T-helper 1 cell treated with Interleukin-12 subunit alpha and Interleukin-12 subunit beta and Interleukin-4 antibody, amounts not matched to agents 30 ng/mL and 1 ng/mL, for 36 hours (primary cell): ENCODE measurements around the gene RORB. TPM values are rescaled to one million over a fixed set of nuclear protein-coding genes. Genes with fewer than 3 reads are reported as not detected.

ENCODE experiments used
- intact Hi-C: fragments of 100-400 bp; cut with micrococcal nuclease; formaldehyde crosslinking; loops from one replicate; pipeline ENCODE4 v1.15.1; 2024
- total RNA-seq: library from RNA; stranded (reverse); gene quantifications from 2 replicates; pipeline ENCODE4 v1.2.3, GENCODE V29; 2022

The RORB gene
- total RNA-seq: 0.10 and 0.27 TPM in 2 replicates

DNA sequence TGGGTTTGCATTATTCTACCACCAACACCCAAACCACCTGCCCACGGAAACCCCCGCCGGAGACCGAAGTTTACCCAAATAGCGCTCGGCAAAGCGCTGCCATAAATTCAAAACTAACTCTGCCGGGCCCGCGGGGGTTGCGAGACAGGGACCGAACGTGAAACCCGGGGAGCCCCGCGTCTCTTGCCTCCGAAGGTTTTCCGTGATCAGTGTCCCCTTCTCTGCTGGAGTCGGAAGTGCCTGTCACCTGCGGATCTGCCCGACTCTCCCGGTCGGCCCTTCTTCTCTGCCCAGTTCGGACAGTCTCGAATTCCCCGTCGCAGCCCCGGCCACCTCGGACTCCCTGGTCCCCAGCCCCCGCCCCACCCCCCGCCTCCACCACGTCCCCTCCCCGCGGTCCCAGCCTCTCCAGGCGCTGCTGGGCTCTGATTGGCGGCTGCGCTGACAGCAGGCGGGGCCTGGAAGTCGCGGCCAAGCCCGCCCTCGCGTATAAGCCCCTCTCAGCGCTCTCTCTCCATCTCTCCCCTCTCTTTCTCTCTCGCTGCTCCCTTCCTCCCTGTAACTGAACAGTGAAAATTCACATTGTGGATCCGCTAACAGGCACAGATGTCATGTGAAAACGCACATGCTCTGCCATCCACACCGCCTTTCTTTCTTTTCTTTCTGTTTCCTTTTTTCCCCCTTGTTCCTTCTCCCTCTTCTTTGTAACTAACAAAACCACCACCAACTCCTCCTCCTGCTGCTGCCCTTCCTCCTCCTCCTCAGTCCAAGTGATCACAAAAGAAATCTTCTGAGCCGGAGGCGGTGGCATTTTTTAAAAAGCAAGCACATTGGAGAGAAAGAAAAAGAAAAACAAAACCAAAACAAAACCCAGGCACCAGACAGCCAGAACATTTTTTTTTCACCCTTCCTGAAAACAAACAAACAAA lies at the start of gene RORB:
Gene RORB (plus strand): TSS at position 517 of the 929 bp plus-strand sequence. CDS start 642 bp downstream, outside the sequence.
- intact Hi-C loops: loop anchor here (2.0 to 10.0 kb wide), 9 partner anchors 174 to 1398 kb away; partner anchors contain the start of genes ANXA1, NMRK1, OSTF1 and PCSK5

DNA sequence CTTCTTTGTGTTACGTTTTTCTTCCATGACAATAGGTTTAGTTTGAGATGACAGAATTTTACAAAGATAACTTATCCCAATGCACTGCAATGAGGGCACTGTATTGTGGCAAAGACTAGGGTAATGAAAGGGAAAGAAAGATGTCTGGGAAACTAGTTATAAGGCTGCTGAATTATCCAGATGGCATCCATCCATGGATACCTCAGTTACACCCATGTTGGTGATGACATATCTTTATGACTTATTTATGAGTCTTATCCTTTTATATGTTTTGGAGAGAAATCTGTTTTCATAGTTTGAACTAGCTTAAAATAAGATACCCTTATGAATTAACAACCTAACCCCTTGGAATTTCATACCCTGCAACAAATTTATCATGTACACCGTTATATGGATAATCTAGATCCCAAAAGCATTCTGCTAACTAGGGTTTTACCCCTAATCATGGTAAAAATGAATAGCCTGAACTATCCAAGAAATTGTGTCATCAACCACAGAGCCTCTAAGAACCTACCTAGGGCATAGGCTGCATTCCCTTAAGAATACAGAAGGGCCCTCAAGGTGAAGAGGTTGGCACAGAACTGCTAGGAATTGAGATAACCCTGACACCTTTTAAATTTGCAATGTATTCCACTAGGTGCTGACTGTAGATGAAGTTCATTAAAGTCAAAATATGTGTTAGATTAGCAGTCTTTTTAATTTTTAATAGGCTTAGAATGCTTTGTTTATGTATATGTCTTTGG lies 49.5 kb upstream of the RORB start:
- intact Hi-C loops: no loop called here

DNA sequence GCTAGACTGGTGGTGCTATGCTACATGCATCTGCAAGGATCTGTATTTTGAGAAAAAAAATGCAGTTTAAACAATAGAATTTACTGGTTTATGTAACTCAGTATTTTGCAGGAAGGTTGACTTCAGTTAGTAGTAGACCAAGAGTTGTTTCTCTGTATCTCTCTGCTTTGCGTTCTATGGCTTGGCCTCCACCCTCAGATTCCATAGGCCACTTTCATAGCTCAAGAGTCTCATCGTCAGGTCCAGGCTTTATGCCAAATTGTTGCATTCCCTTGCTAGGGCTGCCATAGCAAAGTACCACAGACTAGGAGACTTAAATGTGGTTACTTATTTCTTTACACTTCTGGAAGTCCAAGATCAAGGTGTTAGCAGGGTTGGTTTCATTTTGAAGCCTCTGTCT lies 48.1 kb upstream of the RORB start:
- intact Hi-C loops: no loop called here

DNA sequence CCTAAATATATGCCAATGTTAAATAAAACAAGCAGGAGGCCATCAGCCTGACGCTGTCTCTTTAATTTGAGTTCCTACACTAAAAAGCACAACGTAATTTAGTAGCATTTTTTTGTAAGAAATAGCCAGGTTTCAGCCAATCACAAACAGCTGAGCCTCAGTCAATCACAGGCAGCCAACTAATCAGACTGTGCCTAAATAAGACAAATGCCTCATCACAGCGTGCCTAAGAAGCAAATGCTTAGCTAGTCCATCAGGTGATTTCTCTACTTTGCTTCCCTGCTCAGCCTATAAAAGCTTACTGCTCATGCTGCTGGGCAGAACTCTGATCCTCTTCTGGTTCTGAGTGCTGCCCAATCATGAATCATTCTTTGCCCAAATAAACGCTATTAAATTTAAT lies 38.3 kb upstream of the RORB start:
- intact Hi-C loops: no loop called here

DNA sequence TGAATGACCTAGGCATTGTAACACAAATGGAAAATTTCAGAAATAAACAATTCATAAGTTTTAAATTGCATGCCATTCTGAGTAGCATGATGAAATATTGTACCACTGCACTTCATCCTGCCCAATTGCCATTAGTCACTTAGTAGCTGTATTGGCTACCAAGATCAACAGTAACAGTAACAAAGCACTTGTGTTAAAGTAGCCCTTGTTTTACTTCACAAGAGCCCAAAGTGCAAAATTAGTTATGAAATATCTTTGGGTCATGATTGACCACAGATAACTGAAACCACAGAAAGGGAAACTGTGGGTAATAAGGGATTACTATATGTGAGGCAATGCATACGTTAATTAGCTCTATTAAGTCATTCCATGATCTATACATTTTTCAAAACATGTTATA lies 33.3 kb upstream of the RORB start:
- intact Hi-C loops: no loop called here

DNA sequence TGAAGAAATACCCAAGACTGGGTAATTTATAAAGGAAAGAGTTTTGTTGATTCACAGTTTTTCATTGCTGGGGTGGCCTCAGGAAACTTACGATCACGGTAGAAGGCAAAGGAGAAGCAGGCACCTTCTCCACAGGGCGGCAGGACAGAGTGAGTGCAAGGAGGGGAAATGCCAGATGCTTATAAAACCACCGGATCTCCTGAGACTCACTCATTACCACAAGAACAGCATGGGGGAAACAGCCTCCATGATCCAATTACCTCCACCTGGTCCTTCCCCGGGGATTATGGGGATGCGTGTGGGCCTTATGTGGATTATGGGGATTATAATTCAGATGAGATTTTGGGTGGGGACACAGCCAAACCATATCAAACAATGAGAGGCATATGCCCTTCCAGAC lies 18.5 kb upstream of the RORB start:
- intact Hi-C loops: no loop called here

DNA sequence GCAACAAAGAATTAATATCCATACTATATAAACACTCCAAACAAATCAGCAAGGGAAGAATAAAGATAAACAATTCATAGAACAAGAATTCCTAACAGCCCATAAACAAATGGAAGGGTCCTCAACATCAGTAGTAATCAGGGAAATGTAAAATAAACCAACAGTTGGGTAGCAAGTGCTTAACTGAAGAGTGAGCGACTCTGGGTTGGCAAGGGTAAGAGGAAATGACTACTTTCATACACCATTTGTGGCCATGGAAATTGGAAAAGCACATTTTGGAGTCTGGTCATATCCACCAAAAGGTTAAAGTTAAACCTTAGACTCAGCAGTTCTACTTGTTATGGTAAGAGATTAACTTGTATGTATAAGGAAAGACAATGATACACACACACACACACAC lies 17.4 kb upstream of the RORB start:
- intact Hi-C loops: no loop called here

DNA sequence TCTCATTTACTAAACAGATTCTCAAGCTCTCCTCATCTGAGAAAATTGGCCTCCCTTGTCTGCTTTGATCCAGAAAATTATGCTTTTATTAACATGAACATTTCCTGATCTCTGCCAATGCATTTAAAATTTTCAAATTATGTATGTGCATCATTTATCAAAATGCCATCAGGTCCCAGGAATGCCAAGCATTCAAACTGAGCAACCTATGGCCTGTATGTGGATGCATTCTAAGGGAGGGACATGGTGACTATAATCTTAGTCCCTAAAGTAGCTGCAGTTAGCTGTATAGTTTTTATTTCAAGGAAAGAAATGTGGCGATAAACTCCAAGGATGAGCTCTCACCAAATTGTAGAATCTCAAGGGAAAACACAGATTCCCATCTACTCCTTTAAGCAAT lies 9.7 kb upstream of the RORB start:
- intact Hi-C loops: no loop called here

DNA sequence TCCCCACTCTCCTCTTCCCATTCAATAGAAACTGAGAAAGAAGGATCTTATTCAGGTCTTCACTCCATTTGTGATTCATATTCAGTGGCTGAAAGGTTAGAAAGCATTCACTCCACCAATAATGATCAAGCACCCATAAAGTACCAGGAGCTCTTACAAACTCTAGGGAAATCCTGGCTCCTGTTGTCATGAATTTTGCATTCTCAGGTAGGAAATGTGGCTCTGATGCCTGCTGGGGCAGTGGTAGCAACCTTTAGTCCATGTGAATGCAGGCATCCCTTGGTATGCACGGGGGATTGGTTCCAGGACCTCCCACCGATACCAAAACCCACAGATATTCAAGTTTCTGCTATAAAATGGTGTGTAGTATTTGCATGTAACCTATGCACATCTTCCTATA lies 3.6 kb upstream of the RORB start:
- intact Hi-C loops: loop anchor here (10.0 kb wide), 2 partner anchors 1289 to 1401 kb away; partner anchors contain the start of gene PCSK5

DNA sequence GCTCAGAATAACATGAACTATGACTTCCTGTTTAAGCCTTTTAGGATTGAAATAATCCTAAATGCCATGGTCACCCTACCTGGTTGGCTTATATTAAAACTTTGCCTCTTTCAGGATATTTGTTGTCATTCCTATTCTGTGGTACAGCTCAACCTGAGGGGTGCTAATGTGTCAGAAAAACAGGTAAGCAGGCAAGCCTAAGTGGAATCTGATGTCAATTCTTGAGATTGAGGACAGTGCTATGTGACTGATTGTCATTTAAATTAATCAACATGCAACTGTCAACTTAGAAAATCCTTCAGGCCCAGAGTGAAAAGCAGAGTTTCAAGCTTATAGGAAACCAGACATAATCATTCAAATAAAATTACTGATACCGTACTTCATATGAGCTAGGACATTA lies 2.6 kb upstream of the RORB start:
- intact Hi-C loops: loop anchor here (10.0 kb wide), 2 partner anchors 1290 to 1400 kb away; partner anchors contain the start of gene PCSK5

DNA sequence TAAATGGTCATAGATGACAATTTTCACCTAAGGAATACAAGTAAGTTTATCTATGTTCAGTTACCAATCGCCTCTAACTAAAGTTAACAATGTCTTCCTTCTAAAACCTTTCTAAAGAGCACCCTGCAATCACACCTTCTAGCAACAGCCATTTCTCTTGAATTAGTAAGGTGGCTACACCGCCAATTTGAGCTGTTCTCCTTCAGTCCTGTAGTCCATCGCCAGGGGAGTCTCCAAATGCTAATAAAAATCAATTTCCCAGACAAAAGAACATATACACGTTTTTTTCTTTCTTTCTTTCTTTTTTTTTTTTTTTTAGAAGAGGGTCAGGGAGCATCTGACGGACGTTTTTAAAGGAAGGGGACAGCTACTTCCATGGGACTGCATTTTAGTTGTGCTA lies 729 bp upstream of the RORB start:
- intact Hi-C loops: loop anchor here (2.0 to 10.0 kb wide), 9 partner anchors 174 to 1398 kb away; partner anchors contain the start of genes ANXA1, NMRK1, OSTF1 and PCSK5

DNA sequence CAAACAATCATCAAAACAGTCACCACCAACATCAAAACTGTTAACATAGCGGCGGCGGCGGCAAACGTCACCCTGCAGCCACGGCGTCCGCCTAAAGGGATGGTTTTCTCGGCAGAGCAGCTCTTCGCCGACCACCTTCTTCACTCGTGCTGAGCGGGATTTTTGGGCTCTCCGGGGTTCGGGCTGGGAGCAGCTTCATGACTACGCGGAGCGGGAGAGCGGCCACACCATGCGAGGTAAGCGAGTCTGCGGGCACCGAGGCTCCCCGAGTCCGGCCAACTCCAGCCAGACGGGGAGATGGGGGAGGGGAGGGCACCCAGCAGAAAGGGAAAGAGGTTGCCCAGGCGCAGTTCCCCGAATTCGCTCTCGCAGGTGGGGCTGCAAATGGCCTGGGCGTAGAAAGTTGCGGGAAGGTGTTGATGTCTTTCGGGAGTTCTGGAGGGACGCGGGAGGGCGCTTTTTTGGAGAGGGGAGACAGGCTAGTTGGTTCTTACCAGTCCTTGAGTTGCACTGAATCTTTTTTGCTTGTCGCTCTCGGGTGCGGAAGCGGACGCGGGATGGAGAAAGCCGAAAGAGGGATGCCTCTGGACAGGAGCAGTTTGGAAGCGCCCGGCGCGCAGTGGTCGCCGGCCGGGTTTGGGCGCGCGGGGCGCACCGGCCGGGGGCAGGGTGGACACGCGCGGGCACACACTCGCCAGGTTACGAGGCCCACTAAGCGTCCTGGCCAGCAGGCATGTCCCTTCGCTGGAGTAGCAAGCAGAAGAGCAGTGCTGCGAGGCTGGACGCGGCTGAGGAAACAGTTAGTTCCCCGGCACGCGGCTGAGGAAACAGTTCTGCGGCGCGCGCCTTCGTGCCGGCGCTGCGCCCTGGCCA lies 849 bp downstream of the RORB start:
- intact Hi-C loops: loop anchor here (2.0 to 10.0 kb wide), 9 partner anchors 175 to 1397 kb away; partner anchors contain the start of genes ANXA1, NMRK1, OSTF1 and PCSK5

DNA sequence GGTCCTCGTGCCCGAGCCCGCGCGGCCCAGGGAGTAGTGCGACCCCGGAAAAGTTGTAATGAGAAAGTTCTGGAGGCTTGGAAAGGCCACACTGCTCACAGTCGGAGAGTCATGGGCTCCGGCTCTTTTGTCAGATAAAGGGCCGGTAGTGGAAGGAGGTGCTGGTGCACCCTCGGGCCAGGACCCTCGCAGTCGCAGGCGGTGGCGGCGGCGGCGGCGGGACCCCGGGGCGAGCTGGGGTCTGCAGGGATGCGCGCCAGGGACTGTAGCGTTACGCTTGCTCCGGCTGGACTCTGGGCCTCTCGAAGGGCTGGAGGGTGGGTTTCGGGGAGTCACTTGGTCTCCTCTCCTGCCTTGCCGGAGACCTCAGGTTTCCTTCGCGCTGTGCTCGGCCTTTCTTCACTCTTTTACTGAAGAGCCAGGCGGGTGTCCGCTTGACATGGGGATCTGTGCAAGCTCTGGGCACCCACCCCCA lies 1.5 kb downstream of the RORB start:
- intact Hi-C loops: loop anchor here (5.0 to 10.0 kb wide), 8 partner anchors 221 to 1396 kb away; partner anchors contain the start of genes ANXA1, NMRK1, OSTF1 and PCSK5

DNA sequence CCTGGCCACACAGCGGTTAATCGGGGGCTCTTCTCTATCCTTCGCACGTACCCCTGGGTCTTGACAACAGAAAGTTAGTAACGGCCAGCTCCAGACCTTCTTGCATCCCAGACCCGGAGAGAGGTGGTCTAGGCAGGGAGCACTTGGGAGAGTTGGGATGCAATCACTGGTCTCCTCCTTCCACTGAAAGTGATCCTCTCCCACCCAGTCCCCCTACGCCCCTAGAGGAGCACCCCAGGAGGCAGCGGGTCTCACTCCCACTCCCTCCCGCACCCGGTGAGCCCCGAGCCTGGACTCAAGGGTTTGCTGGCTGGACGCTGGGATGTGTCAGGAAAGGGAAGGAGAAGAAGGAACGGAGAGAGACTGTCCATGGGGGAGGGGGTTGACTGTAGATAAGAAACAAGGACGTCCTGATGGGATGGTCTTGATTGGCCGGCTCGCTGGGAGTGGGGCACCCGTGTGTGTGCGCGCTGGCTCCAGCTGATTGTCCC lies 2.0 kb downstream of the RORB start:
- intact Hi-C loops: loop anchor here (5.0 to 10.0 kb wide), 8 partner anchors 222 to 1396 kb away; partner anchors contain the start of genes ANXA1, NMRK1, OSTF1 and PCSK5

DNA sequence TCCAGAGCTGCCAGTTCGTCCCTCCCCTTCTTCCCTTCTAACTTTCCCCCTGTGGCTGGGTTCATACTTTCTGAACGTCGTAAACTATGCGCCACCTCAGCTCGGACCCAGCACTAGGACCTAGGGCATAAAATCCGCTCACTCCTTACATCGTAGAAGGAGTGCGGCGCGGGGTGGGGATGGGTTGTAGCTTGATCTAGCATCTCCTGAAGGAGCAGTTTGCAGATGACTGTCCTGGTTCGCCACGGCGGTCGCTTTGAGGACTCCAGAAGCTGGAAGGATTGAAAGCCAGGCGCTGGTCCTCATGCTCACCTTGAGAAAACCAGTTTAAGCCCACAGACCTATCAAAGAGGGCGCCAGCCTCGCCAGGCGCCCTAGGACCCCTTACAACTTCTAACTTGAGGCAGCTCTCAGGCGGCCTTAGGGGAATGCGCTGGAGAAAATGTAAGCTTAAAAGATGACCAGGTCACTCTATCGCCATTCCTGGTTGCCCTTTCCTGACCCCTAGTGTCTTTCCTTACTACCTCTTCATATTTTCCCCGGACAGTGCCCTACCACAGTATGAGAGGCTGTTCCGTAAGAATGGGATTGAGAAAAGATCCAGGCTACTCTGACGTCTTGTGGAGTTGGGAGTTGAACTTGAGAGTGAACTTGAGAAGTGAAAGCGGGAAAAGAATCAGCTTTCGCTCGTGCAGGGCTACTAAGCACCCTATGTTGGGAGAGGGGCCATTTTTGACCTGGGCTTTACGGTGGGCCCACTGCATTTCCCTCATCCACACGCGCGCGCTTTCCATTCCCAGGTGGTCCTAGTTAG lies 2.8 kb downstream of the RORB start:
- intact Hi-C loops: loop anchor here (5.0 to 10.0 kb wide), 8 partner anchors 223 to 1395 kb away; partner anchors contain the start of genes ANXA1, NMRK1, OSTF1 and PCSK5

DNA sequence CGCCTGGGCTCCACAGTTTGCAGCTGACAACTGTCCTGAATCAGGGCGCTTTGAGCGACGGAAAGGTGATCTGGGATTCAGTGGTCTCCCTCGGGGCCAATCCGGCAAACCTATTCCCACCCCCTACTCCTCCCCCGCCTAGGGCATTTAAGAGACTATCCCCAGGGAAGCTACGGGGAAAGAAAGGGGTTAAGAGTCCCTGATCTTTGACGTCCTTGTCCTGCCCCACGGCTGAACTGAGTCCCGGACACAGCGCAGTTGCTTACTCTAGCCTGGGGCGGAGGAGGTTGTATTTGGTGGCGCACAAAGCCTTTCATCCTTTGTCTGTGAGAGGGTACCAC lies 3.4 kb downstream of the RORB start:
- intact Hi-C loops: no loop called here

DNA sequence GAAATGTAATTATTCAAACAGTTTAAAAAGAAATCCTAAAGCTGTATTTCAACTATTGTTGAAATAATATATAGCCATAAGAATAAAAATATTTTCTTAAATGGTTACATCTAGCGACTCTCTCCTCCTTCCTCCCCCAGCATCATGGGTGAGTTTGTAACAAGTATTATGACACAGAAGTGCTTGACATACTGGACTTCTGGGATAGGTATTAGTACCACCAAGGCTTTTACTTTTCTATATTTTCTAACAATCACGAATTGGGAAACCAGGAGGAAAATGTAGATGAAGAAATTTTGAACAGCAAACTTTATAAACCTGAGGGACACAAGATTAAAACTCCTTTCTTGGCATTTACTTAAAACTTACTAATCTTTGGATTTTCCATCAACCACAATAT lies 4.4 kb downstream of the RORB start:
- intact Hi-C loops: no loop called here

DNA sequence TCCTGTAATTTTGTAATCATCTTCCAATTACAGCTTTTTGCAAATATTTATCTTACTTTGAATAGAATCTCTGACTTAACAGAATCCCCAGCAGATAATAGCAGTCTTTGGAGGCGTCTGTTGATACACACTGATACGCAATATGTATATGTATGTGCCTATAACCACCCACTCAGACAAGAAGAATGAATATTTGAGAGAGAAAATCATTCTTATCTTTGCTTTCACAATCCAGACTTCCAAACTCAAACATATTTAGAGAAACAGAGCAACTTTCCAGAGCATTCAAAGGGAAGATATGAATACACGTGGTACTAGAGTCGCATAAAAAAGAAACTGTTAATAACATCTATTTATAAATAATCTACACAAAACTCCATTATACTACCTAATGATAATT lies 6.1 kb downstream of the RORB start:
- intact Hi-C loops: no loop called here

DNA sequence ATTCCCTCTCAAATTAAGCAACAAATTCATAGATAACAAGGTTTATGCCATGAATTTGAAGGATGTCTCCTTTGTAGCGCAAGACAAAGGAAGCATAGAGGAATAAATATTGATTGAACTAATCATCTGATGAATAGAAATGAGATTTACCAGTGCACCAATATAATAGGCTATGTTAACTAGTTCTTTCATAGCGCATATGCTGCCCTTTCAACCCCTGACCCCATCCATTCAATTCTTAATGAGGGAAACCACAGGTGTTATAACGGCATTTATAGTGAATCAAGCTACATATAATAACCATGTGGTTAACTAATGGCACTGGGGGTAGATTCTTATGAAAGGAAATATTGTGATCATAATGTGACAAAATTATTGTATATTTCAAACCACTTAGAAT lies 6.5 kb downstream of the RORB start:
- intact Hi-C loops: no loop called here

DNA sequence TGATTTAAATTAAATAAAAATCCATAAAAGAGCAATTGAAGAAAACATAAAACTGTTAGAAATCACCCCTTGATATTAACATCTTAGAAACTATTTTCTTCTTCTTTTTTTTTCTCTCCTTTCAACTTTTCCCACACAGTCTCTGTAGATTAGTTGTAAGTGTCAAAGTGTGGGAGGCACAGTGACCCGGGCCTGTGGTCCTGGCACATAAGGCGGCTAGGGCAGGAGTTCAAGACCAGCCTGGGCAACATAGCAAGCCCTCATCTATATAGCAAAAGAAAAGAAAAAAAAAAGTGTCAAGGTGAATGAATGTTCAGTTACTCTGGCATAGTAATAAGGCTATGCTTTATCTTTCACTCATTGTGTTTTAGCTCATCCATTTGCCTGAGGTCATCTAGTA lies 14.2 kb downstream of the RORB start:
- intact Hi-C loops: no loop called here
